HG02870 (cell line): ENCODE data around the gene SCUBE1.
A peak's percentile ranks its signal among the peaks of the same experiment; 100 is the strongest.
"Not testable (repeated sequence)": the region's sequence is repeated elsewhere in the genome, so short reads cannot be mapped to it uniquely, and the experiment has no call there.

ENCODE experiments used
- ATAC-seq: cut with Tn5 transposase; IDR thresholded peaks from one replicate; pipeline ENCODE4 v1.9.1; 2021; ENCODE audit warnings: mild to moderate bottlenecking, moderate library complexity; ENCODE audit not compliant: unreplicated experiment

The SCUBE1 gene

GRCh38 chr22:43360576-43360975 lies 17.4 kb upstream of the SCUBE1 start:
- no peak for ATAC-seq

GRCh38 chr22:43356881-43357280 lies 13.7 kb upstream of the SCUBE1 start:
- ATAC-seq, result no peak

- ATAC-seq, result not testable (repeated sequence)
These were observed 12.5 kb upstream of the SCUBE1 start for GRCh38 chr22:43355688-43356087.

- no peak for ATAC-seq
These were observed 8.8 kb upstream of the SCUBE1 start for GRCh38 chr22:43351966-43352345.

GRCh38 chr22:43349636-43350035 lies 6.5 kb upstream of the SCUBE1 start:
- ATAC-seq, result no peak

GRCh38 chr22:43346521-43346929 lies 3.4 kb upstream of the SCUBE1 start:
- no peak for ATAC-seq

GRCh38 chr22:43345761-43346301 lies 2.7 kb upstream of the SCUBE1 start:
- ATAC-seq, result peak; percentile 58

GRCh38 chr22:43345356-43345755 lies 2.2 kb upstream of the SCUBE1 start:
- no peak for ATAC-seq

- ATAC-seq, result no peak
These were observed 1.3 kb upstream of the SCUBE1 start for GRCh38 chr22:43344520-43344787.

GRCh38 chr22:43343670-43344519 lies 723 bp upstream of the SCUBE1 start:
- no peak for ATAC-seq

- no peak for ATAC-seq
These were observed 568 bp downstream of the SCUBE1 start for GRCh38 chr22:43342347-43343261.

GRCh38 chr22:43341565-43341964 lies 1.6 kb downstream of the SCUBE1 start:
- ATAC-seq, result no peak

- no peak for ATAC-seq
These were observed 4.3 kb downstream of the SCUBE1 start for GRCh38 chr22:43338766-43339345.

- ATAC-seq, result no peak
These were observed 5.2 kb downstream of the SCUBE1 start for GRCh38 chr22:43337946-43338345.

GRCh38 chr22:43337385-43337784 lies 5.8 kb downstream of the SCUBE1 start:
- ATAC-seq, result no peak

GRCh38 chr22:43334378-43334777 lies 8.8 kb downstream of the SCUBE1 start:
- no peak for ATAC-seq

- no peak for ATAC-seq
These were observed 9.2 kb downstream of the SCUBE1 start for GRCh38 chr22:43333978-43334377.

GRCh38 chr22:43333156-43333555 lies 10.0 kb downstream of the SCUBE1 start:
- no peak for ATAC-seq

- ATAC-seq, result no peak
These were observed 11.5 kb downstream of the SCUBE1 start for GRCh38 chr22:43331698-43332097.

GRCh38 chr22:43331069-43331451 lies 12.1 kb downstream of the SCUBE1 start:
- ATAC-seq, result no peak
